Activated T-cell treated with anti-CD3 and anti-CD28 coated beads, Interleukin-2, amount 50 U/mL, for 4 hours (primary cell): Measurements from ENCODE around the gene PLAU. TPM values are rescaled to one million over a fixed set of nuclear protein-coding genes. Genes with fewer than 3 reads are reported as not detected.
A peak's percentile ranks its signal among the peaks of the same experiment; 100 is the strongest.

Source experiments
- ATAC-seq, 2 donors: fragments of 200-7000 bp; cut with Tn5 transposase; one replicate each; pipeline ENCODE4 v1.10.0; 2021
- DNase-seq: peaks from one replicate; pipeline ENCODE4 v3.0.0-alpha.2; 2020
- H3K27me3 Mint-ChIP-seq: one replicate; pipeline ENCODE4 v1.8.0; 2021; ENCODE audit warnings: low read depth, mixed read lengths
- H3K36me3 Mint-ChIP-seq: one replicate; pipeline ENCODE4 v1.8.0; 2022; ENCODE audit warnings: mixed read lengths; ENCODE audit not compliant: insufficient read depth
- H3K4me1 Mint-ChIP-seq: one replicate; pipeline ENCODE4 v1.8.0; 2021; ENCODE audit warnings: low read depth, mixed read lengths
- H3K4me3 Mint-ChIP-seq: one replicate; pipeline ENCODE4 v1.8.0; 2021; ENCODE audit warnings: mild to moderate bottlenecking, moderate library complexity, mixed read lengths
- H3K9me3 Mint-ChIP-seq: one replicate; pipeline ENCODE4 v1.8.0; 2021; ENCODE audit warnings: mixed read lengths
- total RNA-seq, 3 donors: library from RNA; stranded (reverse); gene quantifications; one replicate each; pipeline ENCODE4 v1.2.1, GENCODE V29; 2021

The PLAU gene
- total RNA-seq, 3 donors from 2014 or later = 0.82 to 1.1 (median 0.84) TPM

GRCh38 chr10:73873142-73873837 is 37.6 kb upstream of the PLAU start:
- DNase-seq (no peak), ATAC-seq (no peak)
- peak overlapping the region; percentile 82 for H3K4me3 Mint-ChIP-seq
- H3K4me1 Mint-ChIP-seq = peaks cover 64% of the 10 kb centered on the region
- H3K9me3 Mint-ChIP-seq = no peaks in the 10 kb centered on the region
- H3K36me3 Mint-ChIP-seq = peaks cover 8% of the 10 kb centered on the region
- no peaks in the 10 kb centered on the region for H3K27me3 Mint-ChIP-seq

DNA sequence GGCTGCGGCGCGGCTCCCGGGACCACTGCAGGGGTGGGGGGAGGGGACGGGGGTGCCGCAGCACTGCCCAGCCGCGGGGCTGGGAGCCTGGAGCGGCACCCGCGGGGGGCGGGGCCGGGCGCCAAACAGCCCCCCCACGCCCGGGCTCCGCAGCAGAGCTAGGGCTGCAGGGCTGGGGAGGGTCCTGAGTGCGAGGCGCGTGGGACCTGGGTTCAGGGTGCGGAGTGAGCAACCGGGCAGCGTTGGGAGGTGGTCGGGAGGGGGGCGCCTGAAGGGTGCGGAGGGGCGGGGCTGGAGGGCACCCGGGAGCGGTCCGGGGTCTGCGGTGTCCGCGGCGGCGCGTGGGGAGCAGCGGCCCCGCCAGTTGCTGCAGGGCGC is 37.1 kb upstream of the PLAU start:
- Mint-ChIP-seq H3K4me3 (peak overlapping the region; percentile 47), H3K9me3 (no peaks in the 10 kb centered on the region), H3K27me3 (no peaks in the 10 kb centered on the region), H3K4me1 (peaks cover 61% of the 10 kb centered on the region), H3K36me3 (peaks cover 8% of the 10 kb centered on the region)
- DNase-seq (no peak), ATAC-seq (peak; percentile 16 to 18)

GRCh38 chr10:73874267-73875138 is 36.4 kb upstream of the PLAU start, which contains the start of gene CAMK2G:
Gene CAMK2G, minus strand, starts transcription at chr10:73874555. Its CDS starts 94 bp downstream, at chr10:73874461.
- peak; percentile 78 for DNase-seq
- peak within 1 kb of the TSS; percentile 82 for H3K4me3 Mint-ChIP-seq
- H3K36me3 Mint-ChIP-seq = peaks cover 8% of the 10 kb centered on the region
- H3K27me3 Mint-ChIP-seq = no peaks in the 10 kb centered on the region
- ATAC-seq = peak; percentile 81 to 82
- no peaks in the 10 kb centered on the region for H3K9me3 Mint-ChIP-seq
- peaks cover 67% of the 10 kb centered on the region for H3K4me1 Mint-ChIP-seq

GRCh38 chr10:73875139-73875475 is 35.8 kb upstream of the PLAU start:
- H3K4me3 Mint-ChIP-seq = peak overlapping the region; percentile 77
- H3K4me1 Mint-ChIP-seq = peaks cover 71% of the 10 kb centered on the region
- H3K36me3 Mint-ChIP-seq = peaks cover 8% of the 10 kb centered on the region
- no peaks in the 10 kb centered on the region for H3K27me3 Mint-ChIP-seq
- DNase-seq (peak; percentile 14), ATAC-seq (peak; percentile 59 to 61)
- no peaks in the 10 kb centered on the region for H3K9me3 Mint-ChIP-seq

GRCh38 chr10:73876157-73876556 is 34.8 kb upstream of the PLAU start:
- no peaks in the 10 kb centered on the region for H3K9me3 Mint-ChIP-seq
- no peak overlapping the region for H3K4me3 Mint-ChIP-seq
- peaks cover 4% of the 10 kb centered on the region for H3K36me3 Mint-ChIP-seq
- H3K27me3 Mint-ChIP-seq = no peaks in the 10 kb centered on the region
- H3K4me1 Mint-ChIP-seq = peaks cover 61% of the 10 kb centered on the region
- no peak for ATAC-seq
- DNase-seq = no peak

GRCh38 chr10:73876566-73876965 is 34.4 kb upstream of the PLAU start:
- no peak for ATAC-seq
- Mint-ChIP-seq H3K4me3 (no peak overlapping the region), H3K36me3 (peaks cover 3% of the 10 kb centered on the region), H3K27me3 (no peaks in the 10 kb centered on the region), H3K4me1 (peaks cover 57% of the 10 kb centered on the region), H3K9me3 (no peaks in the 10 kb centered on the region)
- no peak for DNase-seq

GRCh38 chr10:73876971-73877370 is 34.0 kb upstream of the PLAU start:
- H3K36me3 Mint-ChIP-seq = no peaks in the 10 kb centered on the region
- no peaks in the 10 kb centered on the region for H3K27me3 Mint-ChIP-seq
- DNase-seq = no peak
- H3K4me1 Mint-ChIP-seq = peaks cover 53% of the 10 kb centered on the region
- no peaks in the 10 kb centered on the region for H3K9me3 Mint-ChIP-seq
- no peak for ATAC-seq
- H3K4me3 Mint-ChIP-seq = no peak overlapping the region

GRCh38 chr10:73877533-73878160 is 33.3 kb upstream of the PLAU start:
- ATAC-seq (no peak), DNase-seq (no peak)
- peaks cover 46% of the 10 kb centered on the region for H3K4me1 Mint-ChIP-seq
- no peaks in the 10 kb centered on the region for H3K27me3 Mint-ChIP-seq
- no peaks in the 10 kb centered on the region for H3K36me3 Mint-ChIP-seq
- H3K4me3 Mint-ChIP-seq = no peak overlapping the region
- H3K9me3 Mint-ChIP-seq = no peaks in the 10 kb centered on the region

GRCh38 chr10:73878365-73878764 is 32.6 kb upstream of the PLAU start:
- Mint-ChIP-seq H3K9me3 (no peaks in the 10 kb centered on the region), H3K36me3 (no peaks in the 10 kb centered on the region), H3K4me3 (no peak overlapping the region), H3K4me1 (peaks cover 39% of the 10 kb centered on the region), H3K27me3 (no peaks in the 10 kb centered on the region)
- no peak for ATAC-seq
- no peak for DNase-seq

DNA sequence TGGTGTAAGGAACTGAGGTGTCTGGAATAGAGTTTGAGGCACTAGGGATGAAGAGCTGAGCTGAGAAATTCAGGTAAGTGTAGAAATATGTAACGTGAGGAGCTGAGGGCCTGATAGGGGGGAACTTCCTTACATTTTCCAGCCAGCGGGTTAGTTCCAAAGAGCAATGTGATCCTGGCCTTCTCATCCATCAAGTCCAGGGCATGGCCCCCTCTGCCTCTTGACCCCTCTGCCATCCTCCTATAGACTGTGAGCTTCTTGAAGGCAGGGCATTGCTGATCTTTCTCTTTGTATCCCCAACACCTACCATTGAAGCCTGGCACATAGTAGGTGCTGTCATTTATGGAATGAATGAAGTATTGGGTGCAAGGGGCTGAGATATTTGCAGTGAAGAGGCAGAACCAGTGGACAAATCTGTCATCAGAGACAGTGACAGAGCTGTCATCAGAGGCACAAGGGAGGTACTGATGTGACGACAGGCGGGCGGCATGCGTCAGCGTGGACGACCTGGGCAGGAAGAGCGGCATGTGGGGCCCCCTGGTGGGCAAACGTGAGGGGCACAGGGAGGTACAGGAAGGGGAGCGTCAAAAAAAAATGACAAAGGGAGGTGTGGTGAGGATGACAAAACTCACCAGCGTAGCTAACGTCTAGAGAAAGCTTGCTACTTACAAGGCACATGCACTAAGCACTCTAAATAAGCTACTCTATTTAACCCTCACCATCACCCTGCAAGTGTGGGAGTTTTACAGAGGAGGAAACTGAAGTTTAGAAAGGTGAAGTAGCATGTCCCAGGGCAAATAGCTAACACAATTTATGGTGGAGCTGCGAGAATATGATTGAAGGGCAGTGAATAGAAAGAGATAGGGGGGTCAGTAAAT is 31.4 kb upstream of the PLAU start:
- H3K27me3 Mint-ChIP-seq = no peaks in the 10 kb centered on the region
- ATAC-seq (peak; percentile 87 to 88), DNase-seq (peak; percentile 94)
- H3K4me3 Mint-ChIP-seq = no peak overlapping the region
- no peaks in the 10 kb centered on the region for H3K36me3 Mint-ChIP-seq
- H3K9me3 Mint-ChIP-seq = no peaks in the 10 kb centered on the region
- peaks cover 39% of the 10 kb centered on the region for H3K4me1 Mint-ChIP-seq

- no peak overlapping the region for H3K4me3 Mint-ChIP-seq
- no peaks in the 10 kb centered on the region for H3K36me3 Mint-ChIP-seq
- H3K9me3 Mint-ChIP-seq = no peaks in the 10 kb centered on the region
- no peak for ATAC-seq
- no peak for DNase-seq
- H3K27me3 Mint-ChIP-seq = no peaks in the 10 kb centered on the region
- H3K4me1 Mint-ChIP-seq = peaks cover 31% of the 10 kb centered on the region
Measured at GRCh38 chr10:73881221-73881919, 29.6 kb upstream of the PLAU start.

DNA sequence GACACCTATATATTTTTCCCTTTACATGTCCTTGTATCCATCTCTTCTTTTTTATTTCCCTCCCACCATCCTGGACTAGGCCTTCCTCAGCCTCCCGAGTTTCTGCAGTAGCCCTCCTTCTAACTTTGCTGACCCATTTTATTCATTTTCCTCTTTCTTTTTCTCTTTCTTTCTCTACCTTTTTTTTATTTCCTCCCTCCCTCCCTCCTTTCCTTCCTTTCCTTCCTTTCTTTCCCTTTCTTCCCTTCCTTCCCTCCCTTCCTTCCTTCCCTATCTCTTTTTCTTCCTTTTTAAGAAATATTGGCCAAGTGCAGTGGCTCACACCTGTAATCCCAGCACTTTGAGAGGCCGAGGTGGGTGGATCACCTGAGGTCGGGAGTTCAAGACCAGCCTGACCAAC is 26.9 kb upstream of the PLAU start:
- no peaks in the 10 kb centered on the region for H3K9me3 Mint-ChIP-seq
- H3K4me1 Mint-ChIP-seq = peaks cover 17% of the 10 kb centered on the region
- H3K36me3 Mint-ChIP-seq = no peaks in the 10 kb centered on the region
- ATAC-seq = no peak
- H3K27me3 Mint-ChIP-seq = no peaks in the 10 kb centered on the region
- no peak for DNase-seq
- H3K4me3 Mint-ChIP-seq = no peak overlapping the region

- peak; percentile 61 for DNase-seq
- Mint-ChIP-seq H3K4me1 (peaks cover 7% of the 10 kb centered on the region), H3K9me3 (no peaks in the 10 kb centered on the region), H3K36me3 (no peaks in the 10 kb centered on the region), H3K4me3 (no peak overlapping the region), H3K27me3 (no peaks in the 10 kb centered on the region)
- peak; percentile 95 to 97 for ATAC-seq
Measured at GRCh38 chr10:73886085-73886529, 24.8 kb upstream of the PLAU start.
